SK-N-SH (cell line): Measurements from ENCODE around the gene HOXA1. TPM values are rescaled to one million over a fixed set of nuclear protein-coding genes. Genes with fewer than 3 reads are reported as not detected.

Experiments used
- CTCF ChIA-PET: fragments of 300-600, 350-600 bp; formaldehyde crosslinking; extraction: SDS; loops from one replicate; lab custom pipeline; 2021; lab: Yijun Ruan, JAX
- POLR2A ChIA-PET: fragments of 350-600 bp; sonication (Branson Sonifier 250); formaldehyde crosslinking; extraction: SDS; loops from one replicate; lab custom pipeline; 2020; ENCODE audit warnings: antibody characterized with exemption, inconsistent platforms; lab: Yijun Ruan, JAX
- DNase-seq: peaks from one replicate; pipeline ENCODE4 v3.0.0; 2012
- H2AFZ ChIP-seq: fragments of 200-600 bp; sonication (generic); 2 replicates; pipeline ENCODE4 v1.8.1; 2016; ENCODE audit warnings: antibody characterized with exemption, mild to moderate bottlenecking, low read depth
- H3F3A ChIP-seq: fragments of 200-600 bp; sonication (generic); replicated peaks from 2 replicates; pipeline ENCODE3; 2016; ENCODE audit warnings: antibody characterized with exemption, mild to moderate bottlenecking; ENCODE audit not compliant: insufficient read depth
- H3K27ac ChIP-seq, 2 experiments: fragments of 200-500 bp in 1 of 2; fragments of 200-600 bp in 1 of 2; sonication (Bioruptor generic) in 1 of 2; sonication (generic), shearing (Covaris generic) in 1 of 2; 2 replicates each; pipeline versions ENCODE4 v1.5.1 to v1.6.1; 2014 to 2016; ENCODE audit warnings: low read depth in 2 of 2, inconsistent platforms in 1 of 2, low read length in 1 of 2, mild to moderate bottlenecking in 1 of 2, mixed read lengths in 1 of 2
- H3K27me3 ChIP-seq: fragments of 200-600 bp; sonication (generic), shearing (Covaris generic); 2 replicates; pipeline ENCODE4 v1.6.1; 2016; ENCODE audit warnings: mixed run types; ENCODE audit not compliant: insufficient read depth
- H3K36me3 ChIP-seq, 2 experiments: fragments of 200-500 bp in 1 of 2; fragments of 200-600 bp in 1 of 2; sonication (Bioruptor generic) in 1 of 2; sonication (generic) in 1 of 2; replicated peaks in 1 of 2; 2 replicates each; pipeline versions ENCODE3 to v1.5.1; 2014 to 2016; ENCODE audit warnings: low read length in 1 of 2, mild to moderate bottlenecking in 1 of 2; ENCODE audit not compliant: insufficient read depth in 2 of 2, control insufficient read depth in 1 of 2
- H3K4me1 ChIP-seq, 2 experiments: fragments of 200-500 bp in 1 of 2; fragments of 200-600 bp in 1 of 2; sonication (Bioruptor generic) in 1 of 2; sonication (generic), shearing (Covaris generic) in 1 of 2; 2 replicates each; pipeline versions ENCODE4 v1.5.1 to v1.6.1; 2014 to 2016; ENCODE audit warnings: low read depth in 1 of 2, low read length in 1 of 2, mixed run types in 1 of 2; ENCODE audit not compliant: insufficient read depth in 2 of 2, control insufficient read depth in 1 of 2
- H3K4me2 ChIP-seq: fragments of 200-600 bp; sonication (generic), shearing (Covaris generic); 2 replicates; pipeline ENCODE4 v1.6.1; 2017; ENCODE audit warnings: mixed run types
- H3K4me3 ChIP-seq, 2 experiments: fragments of 200-500 bp in 1 of 2; fragments of 200-600 bp in 1 of 2; sonication (Bioruptor generic) in 1 of 2; sonication (generic), shearing (Covaris generic) in 1 of 2; 2 replicates each; pipeline versions ENCODE4 v1.5.1 to v1.8.1; 2014 to 2016; ENCODE audit warnings: low read depth in 2 of 2, inconsistent platforms in 1 of 2, low read length in 1 of 2, mild to moderate bottlenecking in 1 of 2, mixed read lengths in 1 of 2, moderate library complexity in 1 of 2
- H3K79me2 ChIP-seq: fragments of 200-600 bp; sonication (generic); 2 replicates; pipeline ENCODE4 v1.8.1; 2017; ENCODE audit warnings: mild to moderate bottlenecking; ENCODE audit not compliant: insufficient read depth
- H3K9ac ChIP-seq: fragments of 200-600 bp; sonication (generic); 2 replicates; pipeline ENCODE4 v1.6.1; 2017; ENCODE audit warnings: mixed run types
- H3K9me2 ChIP-seq: fragments of 200-600 bp; sonication (generic); 2 replicates; pipeline ENCODE4 v1.6.1; 2017; ENCODE audit warnings: mixed run types
- H3K9me3 ChIP-seq: fragments of 200-600 bp; sonication (generic); 2 replicates; pipeline ENCODE4 v1.6.1; 2017; ENCODE audit warnings: mixed run types, mild to moderate bottlenecking, moderate library complexity
- H4K20me1 ChIP-seq: fragments of 200-600 bp; sonication (generic); 2 replicates; pipeline ENCODE4 v1.6.1; 2017; ENCODE audit warnings: mild to moderate bottlenecking, mixed run types; ENCODE audit not compliant: insufficient read depth
- FOSL2 ChIP-seq: IDR thresholded peaks from 2 replicates; pipeline ENCODE4 v1.4.0; 2012; ENCODE audit warnings: low read depth, mild to moderate bottlenecking, moderate library complexity, borderline replicate concordance
- FOXM1 ChIP-seq: IDR thresholded peaks from 2 replicates; pipeline ENCODE4 v1.4.0; 2012; ENCODE audit warnings: low read depth, mild to moderate bottlenecking
- IRF3 ChIP-seq: fragments of 150-350 bp; IDR thresholded peaks from 2 replicates; pipeline ENCODE4 v1.6.1; 2016; ENCODE audit warnings: mild to moderate bottlenecking, low read depth, low read length
- JUND ChIP-seq: IDR thresholded peaks from 2 replicates; pipeline ENCODE4 v1.4.0; 2012
- MEF2A ChIP-seq: IDR thresholded peaks from 2 replicates; pipeline ENCODE4 v1.4.0; 2012; ENCODE audit warnings: low read depth, borderline replicate concordance
- MXI1 ChIP-seq: IDR thresholded peaks from 2 replicates; pipeline ENCODE4 v1.6.1; 2012; ENCODE audit warnings: mild to moderate bottlenecking, low read depth, low read length, improper control_type of control experiment
- NFIC ChIP-seq: IDR thresholded peaks from 2 replicates; pipeline ENCODE4 v1.4.0; 2012; ENCODE audit warnings: borderline replicate concordance
- NRF1 ChIP-seq: IDR thresholded peaks from 2 replicates; pipeline ENCODE4 v1.6.1; 2012; ENCODE audit warnings: low read depth, mild to moderate bottlenecking, low read length
- PBX3 ChIP-seq: IDR thresholded peaks from 2 replicates; pipeline ENCODE4; 2012
- RAD21 ChIP-seq: IDR thresholded peaks from 2 replicates; pipeline ENCODE4 v1.6.1; 2012; ENCODE audit warnings: mild to moderate bottlenecking, low read length
- RCOR1 ChIP-seq: fragments of 150-350 bp; IDR thresholded peaks from 2 replicates; pipeline ENCODE4 v1.6.1; 2017; ENCODE audit warnings: antibody characterized with exemption, low read length
- RXRA ChIP-seq: IDR thresholded peaks from 2 replicates; pipeline ENCODE4 v1.4.0; 2012; ENCODE audit warnings: low read depth, mild to moderate bottlenecking, borderline replicate concordance
- SIN3A ChIP-seq: IDR thresholded peaks from 2 replicates; pipeline ENCODE4 v1.6.1; 2012; ENCODE audit warnings: low read depth, mild to moderate bottlenecking, low read length, moderate library complexity, borderline replicate concordance
- TAF1 ChIP-seq: IDR thresholded peaks from 2 replicates; pipeline ENCODE4 v1.6.1; 2012; ENCODE audit warnings: low read depth, mild to moderate bottlenecking, low read length, moderate library complexity, borderline replicate concordance
- USF1 ChIP-seq: IDR thresholded peaks from 2 replicates; pipeline ENCODE4 v1.4.0; 2012; ENCODE audit warnings: low read depth, borderline replicate concordance
- ZBTB33 ChIP-seq: IDR thresholded peaks from 2 replicates; pipeline ENCODE4 v1.4.0; 2012; ENCODE audit warnings: low read depth, borderline replicate concordance
- WGBS: methylation state at CpG from one replicate; pipeline ENCODE4 v1.1.6; 2017; ENCODE audit warnings: low lambda C conversion rate; 5-methylcytosine and 5-hydroxymethylcytosine counted together
- polyA plus RNA-seq, 3 experiments: library from polyadenylated mRNA; depleted of rRNA; stranded (reverse); fragments of >200 nt; gene quantifications; 2 replicates each; pipeline ENCODE4 v1.2.3, GENCODE V29; 2012

HOXA1 gene
- polyA plus RNA-seq, 1 of the 3 experiments (the other 2 are of a cell fraction) = not detected

- no peak overlapping the region for H2AFZ ChIP-seq
- no peak overlapping the region for H3K4me3 ChIP-seq
- H3K36me3 ChIP-seq = no peaks in the 10 kb centered on the region
- ChIA-PET CTCF (interaction anchor here (1.4 kb wide), 1 partner anchor 9 kb away, joined by 3 read pairs; no protein-coding TSS in a partner anchor), POLR2A (no interaction called here)
- H3K9ac ChIP-seq = no peak overlapping the region
- H3F3A ChIP-seq = no peaks in the 10 kb centered on the region
- no peak overlapping the region for H3K4me2 ChIP-seq
- H3K4me1 ChIP-seq = no peaks in the 10 kb centered on the region; a peak in 1 of 4 replicates
- no peaks in the 10 kb centered on the region for H4K20me1 ChIP-seq
- no peaks in the 10 kb centered on the region for H3K9me3 ChIP-seq
- TF ChIP-seq IRF3 (no peak), PBX3 (no peak), NRF1 (no peak), NFIC (no peak), TAF1 (no peak), FOXM1 (no peak), SIN3A (no peak), RAD21 (no peak), USF1 (no peak), JUND (no peak), MEF2A (no peak), RXRA (no peak), MXI1 (no peak), FOSL2 (no peak)
- H3K27me3 ChIP-seq = peaks cover 93% of the 10 kb centered on the region
- no peak overlapping the region for H3K27ac ChIP-seq
- WGBS = 10% methylated on average over 9 of the region's 9 CpGs
- no peaks in the 10 kb centered on the region for H3K79me2 ChIP-seq
- H3K9me2 ChIP-seq = no peaks in the 10 kb centered on the region
- no peak for DNase-seq
These were observed 3.6 kb downstream of the HOXA1 start for GRCh38 chr7:27091941-27092818.

GRCh38 chr7:27091105-27091504, 4.7 kb downstream of the HOXA1 start:
- Histone ChIP-seq H3K9ac (no peak overlapping the region), H3K27ac (no peak overlapping the region), H3K9me3 (no peaks in the 10 kb centered on the region), H3K9me2 (no peaks in the 10 kb centered on the region), H3F3A (no peaks in the 10 kb centered on the region), H4K20me1 (no peaks in the 10 kb centered on the region), H3K36me3 (no peaks in the 10 kb centered on the region), H3K4me1 (no peaks in the 10 kb centered on the region; a peak in 1 of 4 replicates), H3K4me3 (no peak overlapping the region), H3K27me3 (peaks cover 88% of the 10 kb centered on the region), H3K79me2 (no peaks in the 10 kb centered on the region), H3K4me2 (no peak overlapping the region), H2AFZ (no peak overlapping the region)
- ChIA-PET POLR2A (no interaction called here), CTCF (interaction anchor here (0.5 to 1.4 kb wide), 2 partner anchors 10 to 980 kb away, joined by 3 read pairs; no protein-coding TSS in a partner anchor)
- 2% methylated on average over 3 of the region's 3 CpGs for WGBS
- no peak for DNase-seq
- TF ChIP-seq TAF1 (no peak), RCOR1 (no peak), NRF1 (no peak), IRF3 (no peak), ZBTB33 (no peak), FOSL2 (no peak)
